DMS 273 (cell line): Measurements from ENCODE around the gene BTF3L4.
"Not testable (repeated sequence)": the region's sequence is repeated elsewhere in the genome, so short reads cannot be mapped to it uniquely, and the experiment has no call there.

Experiments used
- DNase-seq: peaks from one replicate; lab custom pipeline; 2025; ENCODE audit not compliant: unreplicated experiment; lab: John Stamatoyannopoulos, UW

BTF3L4 gene

GRCh38 chr1:52056163-52056936, at the start of gene BTF3L4:
Gene BTF3L4, plus strand, starts transcription at chr1:52056295. Its CDS starts 3,553 bp downstream, at chr1:52059848.
- DNase-seq, result peak; percentile 98

- DNase-seq, result no peak
Observed at GRCh38 chr1:52007215-52008002, 48.7 kb upstream of the BTF3L4 start.

GRCh38 chr1:52008071-52008809, 47.9 kb upstream of the BTF3L4 start:
- DNase-seq, result no peak

- DNase-seq, result no peak
Observed at GRCh38 chr1:52022133-52022532, 34.0 kb upstream of the BTF3L4 start.

GRCh38 chr1:52026278-52026677, 29.8 kb upstream of the BTF3L4 start:
- no peak for DNase-seq

- DNase-seq, result no peak
Observed at GRCh38 chr1:52028328-52028727, 27.8 kb upstream of the BTF3L4 start.

GRCh38 chr1:52028839-52029238, 27.3 kb upstream of the BTF3L4 start:
- not testable (repeated sequence) for DNase-seq

- DNase-seq, result peak; percentile 43
Observed at GRCh38 chr1:52032124-52032784, 23.8 kb upstream of the BTF3L4 start.

- peak; percentile 69 for DNase-seq
Observed at GRCh38 chr1:52032785-52033131, 23.3 kb upstream of the BTF3L4 start.

- peak; percentile 97 for DNase-seq
Observed at GRCh38 chr1:52033190-52034049, 22.7 kb upstream of the BTF3L4 start, which contains the start of gene KTI12. Gene KTI12, minus strand, starts transcription at chr1:52033810. Its CDS starts 49 bp downstream, at chr1:52033761.

- DNase-seq, result no peak
Observed at GRCh38 chr1:52034050-52034384, 22.1 kb upstream of the BTF3L4 start.

GRCh38 chr1:52037402-52037814, 18.7 kb upstream of the BTF3L4 start:
- DNase-seq, result peak; percentile 89

GRCh38 chr1:52037909-52038308, 18.2 kb upstream of the BTF3L4 start:
- DNase-seq, result no peak

- no peak for DNase-seq
Observed at GRCh38 chr1:52041551-52042185, 14.4 kb upstream of the BTF3L4 start.

GRCh38 chr1:52045236-52045635, 10.9 kb upstream of the BTF3L4 start:
- no peak for DNase-seq

- DNase-seq, result not testable (repeated sequence)
Observed at GRCh38 chr1:52045666-52046195, 10.4 kb upstream of the BTF3L4 start.

GRCh38 chr1:52049337-52049736, 6.8 kb upstream of the BTF3L4 start:
- DNase-seq, result not testable (repeated sequence)

GRCh38 chr1:52053862-52054261, 2.2 kb upstream of the BTF3L4 start:
- no peak for DNase-seq

- no peak for DNase-seq
Observed at GRCh38 chr1:52054496-52055065, 1.5 kb upstream of the BTF3L4 start.
